C4-2B (cell line): Measurements from ENCODE around the gene SPDYE2.
"Not testable (repeated sequence)": the region's sequence is repeated elsewhere in the genome, so short reads cannot be mapped to it uniquely, and the experiment has no call there.

Experiments used
- H3K27ac ChIP-seq: fragments of 450-650 bp; 2 replicates; pipeline ENCODE4 v1.5.1; 2017

The SPDYE2 gene

GRCh38 chr7:102602317-102602716 is 51.3 kb downstream of the SPDYE2 start:
- H3K27ac ChIP-seq = not testable (repeated sequence)

- not testable (repeated sequence) for H3K27ac ChIP-seq
These were observed 53.6 kb downstream of the SPDYE2 start for GRCh38 chr7:102604431-102605145.

GRCh38 chr7:102606848-102607247 is 55.8 kb downstream of the SPDYE2 start:
- H3K27ac ChIP-seq = not testable (repeated sequence)

GRCh38 chr7:102609734-102610133 is 58.7 kb downstream of the SPDYE2 start:
- not testable (repeated sequence) for H3K27ac ChIP-seq

GRCh38 chr7:102610441-102610840 is 59.4 kb downstream of the SPDYE2 start:
- not testable (repeated sequence) for H3K27ac ChIP-seq

GRCh38 chr7:102611013-102611674 is 60.1 kb downstream of the SPDYE2 start:
- H3K27ac ChIP-seq = not testable (repeated sequence)

- H3K27ac ChIP-seq = not testable (repeated sequence)
These were observed 60.8 kb downstream of the SPDYE2 start for GRCh38 chr7:102611675-102612325.
